HCT116 (cell line): Measurements from ENCODE around the gene ABTB2. TPM values are rescaled to one million over a fixed set of nuclear protein-coding genes. Genes with fewer than 3 reads are reported as not detected.

Experiments used
- ATAC-seq: fragments of 200-7000 bp; cut with Tn5 transposase; 2 replicates; pipeline ENCODE4 v1.9.1; 2020; ENCODE audit warnings: mild to moderate bottlenecking, moderate library complexity
- BruUV-seq: library from RNA; stranded (reverse); fragments of 400-500 nt; replicated peaks from 2 replicates; lab custom pipeline; 2021; lab: Mats Ljungman, UMichigan
- CTCF ChIA-PET: fragments of 300-600 bp; sonication (Branson Sonifier 250); formaldehyde crosslinking; loops from one replicate; lab custom pipeline; 2021; ENCODE audit warnings: antibody characterized with exemption; lab: Charles Lee
- POLR2A ChIA-PET: fragments of 300-600, 350-600 bp; sonication (Branson Sonifier 250); formaldehyde crosslinking; loops from one replicate; lab custom pipeline; 2021; ENCODE audit warnings: antibody characterized with exemption; lab: Charles Lee
- RAD21 ChIA-PET, 2 experiments: fragments of 300-600 bp; sonication (Branson Sonifier 250); formaldehyde crosslinking; loops; one replicate each; lab custom pipeline; 2023; ENCODE audit warnings: low total read pairs in 2 of 2; ENCODE audit not compliant: uncharacterized antibody in 2 of 2, unreplicated experiment in 2 of 2, low non-redundant PET in 1 of 2; lab: Charles Lee
- DNase-seq: peaks from one replicate; pipeline ENCODE4 v3.0.0-alpha.2; 2010; ENCODE audit warnings: low read depth, low spot score
- H2AFZ ChIP-seq: fragments of 200-600 bp; shearing (Covaris generic), sonication (generic); 2 replicates; pipeline ENCODE4 v1.6.1; 2017; ENCODE audit warnings: low read depth, mixed run types, mixed read lengths, antibody characterized with exemption, low read length; ENCODE audit not compliant: poor library complexity, severe bottlenecking
- H3K27ac ChIP-seq: 2 replicates; pipeline ENCODE4 v1.5.1; 2012; ENCODE audit warnings: low read depth, low read length
- H3K27me3 ChIP-seq: fragments of 200-600 bp; sonication (generic); 2 replicates; pipeline ENCODE4 v1.6.1; 2016; ENCODE audit warnings: mixed run types, low read length, mixed read lengths; ENCODE audit not compliant: insufficient read depth
- H3K36me3 ChIP-seq, 2 experiments: fragments of 200-500 bp in 1 of 2; fragments of 200-600 bp in 1 of 2; sonication (Bioruptor generic) in 1 of 2; sonication (generic) in 1 of 2; 2 replicates each; pipeline versions ENCODE4 v1.5.1 to v1.6.1; 2014 to 2016; ENCODE audit warnings: low read length in 2 of 2, inconsistent platforms in 1 of 2, mixed read lengths in 1 of 2, mixed run types in 1 of 2; ENCODE audit not compliant: insufficient read depth in 2 of 2, control insufficient read depth in 1 of 2
- H3K4me1 ChIP-seq, 2 experiments: fragments of 200-600 bp in 1 of 2; sonication (generic) in 1 of 2; 2 replicates each; pipeline versions ENCODE4 v1.5.1 to v1.6.1; 2012 to 2017; ENCODE audit warnings: low read length in 2 of 2, inconsistent platforms in 1 of 2, mild to moderate bottlenecking in 1 of 2, mixed read lengths in 1 of 2, mixed run types in 1 of 2, moderate library complexity in 1 of 2; ENCODE audit not compliant: insufficient read depth in 2 of 2, control insufficient read depth in 1 of 2
- H3K4me2 ChIP-seq: fragments of 200-600 bp; sonication (generic); 2 replicates; pipeline ENCODE4 v1.6.1; 2017; ENCODE audit warnings: mixed run types, low read length, mixed read lengths
- H3K4me3 ChIP-seq, 2 experiments: fragments of 200-600 bp in 1 of 2; sonication (generic) in 1 of 2; replicated peaks in 1 of 2; 2 replicates each; pipeline ENCODE4 v1.5.1; 2011 to 2016; ENCODE audit warnings: low read length in 2 of 2, control low read depth in 1 of 2, low read depth in 1 of 2, mild to moderate bottlenecking in 1 of 2, mixed read lengths in 1 of 2, mixed run types in 1 of 2
- H3K79me2 ChIP-seq: fragments of 200-600 bp; sonication (generic); 2 replicates; pipeline ENCODE4 v1.6.1; 2017; ENCODE audit warnings: mild to moderate bottlenecking, mixed run types, low read length, moderate library complexity, mixed read lengths; ENCODE audit not compliant: insufficient read depth
- H3K9ac ChIP-seq: fragments of 200-600 bp; sonication (generic); 2 replicates; pipeline ENCODE4 v1.6.1; 2016; ENCODE audit warnings: low read length, mixed read lengths
- H3K9me2 ChIP-seq: fragments of 200-600 bp; sonication (generic), shearing (Covaris generic); 2 replicates; pipeline ENCODE4 v1.6.1; 2017; ENCODE audit warnings: mixed run types, mild to moderate bottlenecking, moderate library complexity; ENCODE audit not compliant: insufficient read depth
- H3K9me3 ChIP-seq, 2 experiments: fragments of 200-500 bp in 1 of 2; fragments of 200-600 bp in 1 of 2; sonication (Bioruptor generic) in 1 of 2; sonication (generic) in 1 of 2; 2 replicates each; pipeline ENCODE4 v1.6.1; 2014 to 2017; ENCODE audit warnings: low read length in 2 of 2, mixed read lengths in 2 of 2, inconsistent platforms in 1 of 2, low read depth in 1 of 2, mild to moderate bottlenecking in 1 of 2, mixed run types in 1 of 2, moderate library complexity in 1 of 2; ENCODE audit not compliant: control insufficient read depth in 1 of 2, insufficient read depth in 1 of 2
- H4K20me1 ChIP-seq: fragments of 200-600 bp; sonication (generic), shearing (Covaris generic); 2 replicates; pipeline ENCODE4 v1.6.1; 2017; ENCODE audit warnings: mixed run types, mild to moderate bottlenecking, moderate library complexity; ENCODE audit not compliant: insufficient read depth
- CBX3 ChIP-seq: IDR thresholded peaks from 2 replicates; pipeline ENCODE4 v1.6.1; 2012; ENCODE audit warnings: low read depth
- CEBPB ChIP-seq: IDR thresholded peaks from 2 replicates; pipeline ENCODE4 v1.6.1; 2012; ENCODE audit warnings: low read depth
- EGR1 ChIP-seq: IDR thresholded peaks from 2 replicates; pipeline ENCODE4 v1.6.1; 2012; ENCODE audit warnings: low read depth
- ELF1 ChIP-seq: IDR thresholded peaks from 2 replicates; pipeline ENCODE4 v1.6.1; 2012; ENCODE audit warnings: low read depth, borderline replicate concordance
- FOSL1 ChIP-seq: IDR thresholded peaks from 2 replicates; pipeline ENCODE4 v1.6.1; 2012; ENCODE audit warnings: low read depth
- JUND ChIP-seq: IDR thresholded peaks from 2 replicates; pipeline ENCODE4 v1.6.1; 2012
- POLR2A ChIP-seq: IDR thresholded peaks from 2 replicates; pipeline ENCODE4 v1.7.0; 2011; ENCODE audit warnings: borderline replicate concordance; ENCODE audit not compliant: insufficient read depth, insufficient read length; ENCODE audit errors: extremely low read depth
- POLR2AphosphoS5 ChIP-seq: IDR thresholded peaks from 2 replicates; pipeline ENCODE4 v1.6.1; 2011; ENCODE audit warnings: mild to moderate bottlenecking, low read depth, low read length, moderate library complexity
- RAD21 ChIP-seq: IDR thresholded peaks from 2 replicates; pipeline ENCODE4 v1.6.1; 2012; ENCODE audit warnings: low read depth, mild to moderate bottlenecking
- SIN3A ChIP-seq: IDR thresholded peaks from 2 replicates; pipeline ENCODE4 v1.6.1; 2012; ENCODE audit warnings: low read depth
- SP1 ChIP-seq: IDR thresholded peaks from 2 replicates; pipeline ENCODE4 v1.6.1; 2012; ENCODE audit warnings: low read depth
- SRF ChIP-seq: IDR thresholded peaks from 2 replicates; pipeline ENCODE4 v1.6.1; 2012; ENCODE audit warnings: low read depth
- TCF7L2 ChIP-seq: IDR thresholded peaks from 2 replicates; pipeline ENCODE4 v1.7.0; 2011; ENCODE audit warnings: borderline replicate concordance, inconsistent platforms; ENCODE audit not compliant: insufficient read depth, insufficient read length; ENCODE audit errors: extremely low read depth
- YY1 ChIP-seq: IDR thresholded peaks from 2 replicates; pipeline ENCODE4 v1.6.1; 2011; ENCODE audit warnings: low read length, low read depth, moderate library complexity, mild to moderate bottlenecking; ENCODE audit not compliant: insufficient replicate concordance; ENCODE audit errors: extremely low read depth
- ZFX ChIP-seq: fragments of 450-650 bp; IDR thresholded peaks from 2 replicates; pipeline ENCODE4 v1.6.1; 2017
- intact Hi-C: fragments of 100-400 bp; cut with micrococcal nuclease; formaldehyde crosslinking; loops from 2 replicates; pipeline ENCODE4 v1.10.0; 2022
- total RNA-seq: library from RNA; stranded (reverse); gene quantifications from one replicate; pipeline ENCODE4 v1.2.1, GENCODE V29; 2021; ENCODE audit not compliant: unreplicated experiment
- TF ChIP-seq, protein P1 (sequence below), 3 experiments: fragments of 200-600 bp in 1 of 3; sonication (generic) in 1 of 3; IDR thresholded peaks in 2 of 3; conservative IDR thresholded peaks in 1 of 3; 2 replicates each; pipeline ENCODE4 v1.5.1; 2012 to 2017; ENCODE audit warnings: low read depth in 2 of 3, low read length in 2 of 3, antibody characterized with exemption in 1 of 3, borderline replicate concordance in 1 of 3, control low read depth in 1 of 3, mild to moderate bottlenecking in 1 of 3, mixed read lengths in 1 of 3, mixed run types in 1 of 3, moderate library complexity in 1 of 3; ENCODE audit not compliant: insufficient read depth in 1 of 3
- TF ChIP-seq, protein P2 (sequence below): IDR thresholded peaks from 2 replicates; pipeline ENCODE4 v1.6.1; 2012
- TF ChIP-seq, protein P3 (sequence below): IDR thresholded peaks from 2 replicates; pipeline ENCODE4 v1.6.1; 2012

Gene ABTB2
- total RNA-seq, 1 experiment from 2014 or later: 6.8 TPM

GRCh38 chr11:34176751-34177209 lies 181.0 kb downstream of the ABTB2 start:
- CTCF ChIA-PET: interaction anchor here (3.8 kb wide), 1 partner anchor 181 kb away, joined by 93 read pairs; the partner anchor contains the start of gene ABTB2
- Histone ChIP-seq H3K4me1 (peaks cover 2 to 12% of the 10 kb centered on the region in 2 experiments; a peak in 2 of 4 replicates), H3K4me3 (no peak overlapping the region), H3K36me3 (no peaks in the 10 kb centered on the region), H4K20me1 (no peaks in the 10 kb centered on the region), H3K4me2 (no peak overlapping the region), H3K9ac (no peak overlapping the region), H3K9me3 (no peaks in the 10 kb centered on the region), H2AFZ (no peak overlapping the region), H3K27ac (no peak overlapping the region), H3K79me2 (no peaks in the 10 kb centered on the region), H3K9me2 (no peaks in the 10 kb centered on the region), H3K27me3 (no peaks in the 10 kb centered on the region)
- RAD21 ChIA-PET: interaction anchor here in 1 of 2 experiments (0.7 to 0.8 kb wide), 2 partner anchors 19 to 181 kb away, joined by 3 read pairs; partner anchors contain the start of gene ABTB2
- no peak for ATAC-seq
- intact Hi-C loops: loop anchor here (10.0 kb wide), 2 partner anchors 318 to 718 kb away; no protein-coding TSS in a partner anchor
- DNase-seq: no peak
- no TSS peak for BruUV-seq
- POLR2A ChIA-PET: interaction anchor here (4.3 kb wide), 1 partner anchor 181 kb away, joined by 16 read pairs; the partner anchor contains the start of gene ABTB2
- TF ChIP-seq SP1 (no peak), TCF7L2 (no peak), FOSL1 (no peak), CBX3 (no peak), SRF (no peak), CEBPB (no peak), ZFX (no peak), EGR1 (no peak), POLR2AphosphoS5 (no peak), JUND (no peak), YY1 (no peak), SIN3A (no peak), POLR2A (no peak), ELF1 (no peak), RAD21 (no peak)
- TF ChIP-seq, protein P1, sequence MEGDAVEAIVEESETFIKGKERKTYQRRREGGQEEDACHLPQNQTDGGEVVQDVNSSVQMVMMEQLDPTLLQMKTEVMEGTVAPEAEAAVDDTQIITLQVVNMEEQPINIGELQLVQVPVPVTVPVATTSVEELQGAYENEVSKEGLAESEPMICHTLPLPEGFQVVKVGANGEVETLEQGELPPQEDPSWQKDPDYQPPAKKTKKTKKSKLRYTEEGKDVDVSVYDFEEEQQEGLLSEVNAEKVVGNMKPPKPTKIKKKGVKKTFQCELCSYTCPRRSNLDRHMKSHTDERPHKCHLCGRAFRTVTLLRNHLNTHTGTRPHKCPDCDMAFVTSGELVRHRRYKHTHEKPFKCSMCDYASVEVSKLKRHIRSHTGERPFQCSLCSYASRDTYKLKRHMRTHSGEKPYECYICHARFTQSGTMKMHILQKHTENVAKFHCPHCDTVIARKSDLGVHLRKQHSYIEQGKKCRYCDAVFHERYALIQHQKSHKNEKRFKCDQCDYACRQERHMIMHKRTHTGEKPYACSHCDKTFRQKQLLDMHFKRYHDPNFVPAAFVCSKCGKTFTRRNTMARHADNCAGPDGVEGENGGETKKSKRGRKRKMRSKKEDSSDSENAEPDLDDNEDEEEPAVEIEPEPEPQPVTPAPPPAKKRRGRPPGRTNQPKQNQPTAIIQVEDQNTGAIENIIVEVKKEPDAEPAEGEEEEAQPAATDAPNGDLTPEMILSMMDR (IDR thresholded peaks at IDR 0.05 in 2 of 3, conservative IDR thresholded peaks at IDR 0.05 in 1 of 3; ENCODE audit: borderline replicate concordance in 1 of 3, insufficient read depth in 1 of 3, low read depth in 2 of 3, low read length in 2 of 3): no peak
- TF ChIP-seq, protein P2, sequence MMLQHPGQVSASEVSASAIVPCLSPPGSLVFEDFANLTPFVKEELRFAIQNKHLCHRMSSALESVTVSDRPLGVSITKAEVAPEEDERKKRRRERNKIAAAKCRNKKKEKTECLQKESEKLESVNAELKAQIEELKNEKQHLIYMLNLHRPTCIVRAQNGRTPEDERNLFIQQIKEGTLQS: no peak
- TF ChIP-seq, protein P3, sequence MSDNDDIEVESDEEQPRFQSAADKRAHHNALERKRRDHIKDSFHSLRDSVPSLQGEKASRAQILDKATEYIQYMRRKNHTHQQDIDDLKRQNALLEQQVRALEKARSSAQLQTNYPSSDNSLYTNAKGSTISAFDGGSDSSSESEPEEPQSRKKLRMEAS: no peak
